ENCODE results near the gene FDX2.

- TF ChIP-seq CTCF (IDR thresholded peaks at IDR 0.05) = no peak
- TF ChIP-seq POLR2A (IDR thresholded peaks at IDR 0.05) = no peak
Measured at GRCh38 chr19:10277795-10278589, 37.8 kb downstream of the FDX2 start.

All from right lobe of liver (tissue), 4 donors.